ENCODE results near the gene ZMYM3. TPM values are rescaled to one million over a fixed set of nuclear protein-coding genes. Genes with fewer than 3 reads are reported as not detected.

Gene ZMYM3
- total RNA-seq, 2 donors from 2014 or later, result 26.9 to 36.1 TPM

Other genes starting within 250 kb of the ZMYM3 start
- 10 to 100 TPM; 37.5 to 43.8 TPM for gene SNX12, start 185.8 kb downstream of the ZMYM3 start, total RNA-seq
- 10 to 100 TPM; 15.1 to 15.3 TPM for gene FOXO4, start 158.3 kb downstream of the ZMYM3 start, total RNA-seq
- 10 to 100 TPM; 16.4 to 26.0 TPM for gene CXorf65, start 147.4 kb downstream of the ZMYM3 start, total RNA-seq
- 100 to 1,000 TPM; 290 to 348 TPM for gene IL2RG, start 142.6 kb downstream of the ZMYM3 start, total RNA-seq
- 10 to 100 TPM; 44.1 to 48.6 TPM for gene MED12, start 135.5 kb downstream of the ZMYM3 start, total RNA-seq
- 1 to 10 TPM; 2.9 to 3.1 TPM for gene NLGN3, start 109.3 kb downstream of the ZMYM3 start, total RNA-seq
- under 1 TPM; 0.28 to 0.31 TPM for gene GJB1, start 30.9 kb downstream of the ZMYM3 start, total RNA-seq
- gene NONO, start 29.5 kb upstream of the ZMYM3 start, total RNA-seq, result 100 to 1,000 TPM; 539 to 564 TPM
- 1 to 10 TPM; 6.9 to 7.4 TPM for gene ITGB1BP2, start 47.6 kb upstream of the ZMYM3 start, total RNA-seq
- gene TAF1, start 112.2 kb upstream of the ZMYM3 start, total RNA-seq, result 10 to 100 TPM; 51.5 to 59.3 TPM